ENCODE results near the gene METTL26. TPM values are rescaled to one million over a fixed set of nuclear protein-coding genes. Genes with fewer than 3 reads are reported as not detected.

METTL26 gene
- total and polyA plus RNA-seq, 10 of the 15 experiments (the other 5 are each of a cell fraction or from before 2014, with no cell fraction given), result 5.4 to 163 (median 79.3) TPM

- H4K20me1 ChIP-seq (ENCODE audit: control insufficient read depth, insufficient read depth), result no peaks in the 10 kb centered on the region
- peaks cover 28% of the 10 kb centered on the region for H3K79me2 ChIP-seq (ENCODE audit: control insufficient read depth, insufficient read depth, low read length)
- CTCF ChIA-PET, result interaction anchor here (0.6 kb wide), 1 partner anchor 105 kb away, joined by 3 read pairs; no protein-coding TSS in a partner anchor
- no peaks in the 10 kb centered on the region for H3K36me3 ChIP-seq (ENCODE audit: control insufficient read depth in 2 of 2, insufficient read depth in 2 of 2, low read length in 1 of 2)
- intact Hi-C loops (cut with micrococcal nuclease; ENCODE audit: unreplicated experiment) (loop anchor here (1.0 kb wide), 1 partner anchor 47 kb away; the partner anchor contains the start of gene METTL26), in situ Hi-C loops (cut with MboI) (no loop called here)
- H3K4me1 ChIP-seq (ENCODE audit: control insufficient read depth, insufficient read depth, low read length), result peaks cover 15% of the 10 kb centered on the region
- peak within 1 kb of the TSS; percentile 96 for H3K4me2 ChIP-seq (ENCODE audit: control insufficient read depth, insufficient read depth)
- RAD21 ChIA-PET (ENCODE audit: unreplicated experiment), result no interaction called here
- no peaks in the 10 kb centered on the region for H3K9me3 ChIP-seq (replicated peaks; ENCODE audit: control insufficient read depth, insufficient read depth, low read length)
- peak within 1 kb of the TSS; percentile 94 for H3K4me3 ChIP-seq
- peak; percentile 98 for FAIRE-seq
- no TSS peak for BruUV-seq (replicated peaks)
- no peaks in the 10 kb centered on the region for H3K27me3 ChIP-seq (replicated peaks in 1 of 2; ENCODE audit: control insufficient read depth in 2 of 2, insufficient read depth in 2 of 2, low read length in 1 of 2)
- H2AFZ ChIP-seq (ENCODE audit: control insufficient read depth, low read depth, low read length), result peak within 1 kb of the TSS; percentile 87
- 1% methylated on average over 25 of the region's 67 CpGs for WGBS (ENCODE audit: insufficient coverage, insufficient replicate concordance, low lambda C conversion rate, missing lambda C conversion rate)
- peak; percentile 92 for ATAC-seq
- SMC1A ChIA-PET (ENCODE audit: uncharacterized antibody, unreplicated experiment), result no interaction called here
- peak; percentile 82 for DNase-seq (ENCODE audit: low read depth, low spot score)
- H3K9ac ChIP-seq (ENCODE audit: control insufficient read depth, insufficient read depth, low read length), result peak within 1 kb of the TSS; percentile 87
- peak within 1 kb of the TSS; percentile 85 for H3K27ac ChIP-seq (ENCODE audit: control insufficient read depth, insufficient read depth)
- POLR2A ChIA-PET, result interaction anchor here (1.3 kb wide), 1 partner anchor 61 kb away, joined by 3 read pairs; no protein-coding TSS in a partner anchor
- TF ChIP-seq EGR1 (IDR thresholded peaks at IDR 0.05; ENCODE audit: borderline replicate concordance in 1 of 2, low read depth in 2 of 2, low read length in 2 of 2) (peak in 1 of 2 experiments; percentile 59; a peak in 1 of 3 replicates), MTA3 (IDR thresholded peaks at IDR 0.05; ENCODE audit: borderline replicate concordance, low read length) (no peak), POLR2AphosphoS2 (IDR thresholded peaks at IDR 0.05; ENCODE audit: low read depth, low read length) (no peak; the same call in 1 of the 2 replicates), SUZ12 (IDR thresholded peaks at IDR 0.05; ENCODE audit: unreplicated experiment) (no peak), BRCA1 (IDR thresholded peaks at IDR 0.05; ENCODE audit: low read depth, low read length) (no peak), SRF (IDR thresholded peaks at IDR 0.05; ENCODE audit: low read depth in 2 of 2, low read length in 2 of 2) (no peak), ZNF384 (IDR thresholded peaks at IDR 0.05; ENCODE audit: borderline replicate concordance, low read depth, low read length) (no peak), PBX3 (IDR thresholded peaks at IDR 0.05; ENCODE audit: insufficient replicate concordance, low read depth, low read length) (peak; percentile 98), ZNF217 (IDR thresholded peaks at IDR 0.05) (no peak), RAD51 (IDR thresholded peaks at IDR 0.05) (no peak), SIX5 (IDR thresholded peaks at IDR 0.05; ENCODE audit: low read depth, low read length, severe bottlenecking) (no peak), DPF2 (IDR thresholded peaks at IDR 0.05) (peak; percentile 96), FOXK2 (IDR thresholded peaks at IDR 0.05) (no peak), IKZF2 (IDR thresholded peaks at IDR 0.05) (peak; percentile 21 to 71; a peak in 3 of 4 replicates), NFIC (IDR thresholded peaks at IDR 0.05; ENCODE audit: low read depth, low read length) (no peak), HCFC1 (IDR thresholded peaks at IDR 0.05; ENCODE audit: low read length) (no peak; the same call in 1 of the 2 replicates), IKZF1 (conservative IDR thresholded peaks at IDR 0.05) (no peak), MEF2B (IDR thresholded peaks at IDR 0.05; ENCODE audit: partially characterized antibody, poor library complexity, severe bottlenecking) (no peak), SP1 (IDR thresholded peaks at IDR 0.05; ENCODE audit: low read depth, low read length) (peak; percentile 94)
- TF ChIP-seq, protein P1, sequence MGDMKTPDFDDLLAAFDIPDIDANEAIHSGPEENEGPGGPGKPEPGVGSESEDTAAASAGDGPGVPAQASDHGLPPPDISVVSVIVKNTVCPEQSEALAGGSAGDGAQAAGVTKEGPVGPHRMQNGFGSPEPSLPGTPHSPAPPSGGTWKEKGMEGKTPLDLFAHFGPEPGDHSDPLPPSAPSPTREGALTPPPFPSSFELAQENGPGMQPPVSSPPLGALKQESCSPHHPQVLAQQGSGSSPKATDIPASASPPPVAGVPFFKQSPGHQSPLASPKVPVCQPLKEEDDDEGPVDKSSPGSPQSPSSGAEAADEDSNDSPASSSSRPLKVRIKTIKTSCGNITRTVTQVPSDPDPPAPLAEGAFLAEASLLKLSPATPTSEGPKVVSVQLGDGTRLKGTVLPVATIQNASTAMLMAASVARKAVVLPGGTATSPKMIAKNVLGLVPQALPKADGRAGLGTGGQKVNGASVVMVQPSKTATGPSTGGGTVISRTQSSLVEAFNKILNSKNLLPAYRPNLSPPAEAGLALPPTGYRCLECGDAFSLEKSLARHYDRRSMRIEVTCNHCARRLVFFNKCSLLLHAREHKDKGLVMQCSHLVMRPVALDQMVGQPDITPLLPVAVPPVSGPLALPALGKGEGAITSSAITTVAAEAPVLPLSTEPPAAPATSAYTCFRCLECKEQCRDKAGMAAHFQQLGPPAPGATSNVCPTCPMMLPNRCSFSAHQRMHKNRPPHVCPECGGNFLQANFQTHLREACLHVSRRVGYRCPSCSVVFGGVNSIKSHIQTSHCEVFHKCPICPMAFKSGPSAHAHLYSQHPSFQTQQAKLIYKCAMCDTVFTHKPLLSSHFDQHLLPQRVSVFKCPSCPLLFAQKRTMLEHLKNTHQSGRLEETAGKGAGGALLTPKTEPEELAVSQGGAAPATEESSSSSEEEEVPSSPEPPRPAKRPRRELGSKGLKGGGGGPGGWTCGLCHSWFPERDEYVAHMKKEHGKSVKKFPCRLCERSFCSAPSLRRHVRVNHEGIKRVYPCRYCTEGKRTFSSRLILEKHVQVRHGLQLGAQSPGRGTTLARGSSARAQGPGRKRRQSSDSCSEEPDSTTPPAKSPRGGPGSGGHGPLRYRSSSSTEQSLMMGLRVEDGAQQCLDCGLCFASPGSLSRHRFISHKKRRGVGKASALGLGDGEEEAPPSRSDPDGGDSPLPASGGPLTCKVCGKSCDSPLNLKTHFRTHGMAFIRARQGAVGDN (IDR thresholded peaks at IDR 0.05), result no peak
These were observed 46.4 kb downstream of the METTL26 start, which contains the start of gene RAB40C for GRCh38 chr16:589658-590187. TSS of gene RAB40C (plus strand) at chr16:590066. CDS start at chr16:590292, 226 bp downstream.

Data from GM12878 (cell line).